Mucosa of descending colon (tissue), 3 donors: ENCODE results near the gene AFDN. TPM values are rescaled to one million over a fixed set of nuclear protein-coding genes. Genes with fewer than 3 reads are reported as not detected.

Source experiments
- ATAC-seq: fragments of 200-7000 bp; cut with Tn5 transposase; one replicate; pipeline ENCODE4 v1.9.1; 2020; ENCODE audit warnings: mild to moderate bottlenecking, moderate library complexity
- DNase-seq, 3 donors: peaks; one replicate each; pipeline ENCODE4 v3.0.0-alpha.2; 2020
- H3K36me3 ChIP-seq: fragments of 200-600 bp; one replicate; pipeline ENCODE4 v1.8.0; 2021; ENCODE audit warnings: low read depth, mild to moderate bottlenecking
- H3K4me1 ChIP-seq: fragments of 200-600 bp; one replicate; pipeline ENCODE4 v1.8.0; 2021; ENCODE audit warnings: low read depth, mild to moderate bottlenecking
- H3K4me3 ChIP-seq: fragments of 200-600 bp; one replicate; pipeline ENCODE4 v1.8.0; 2021; ENCODE audit warnings: mild to moderate bottlenecking
- H3K9me3 ChIP-seq: fragments of 200-600 bp; one replicate; pipeline ENCODE4 v1.8.0; 2021; ENCODE audit warnings: mild to moderate bottlenecking
- intact Hi-C, 2 donors: fragments of 100-400 bp; cut with DNase I in 1 of 2; cut with micrococcal nuclease in 1 of 2; formaldehyde crosslinking; loops; one replicate each; pipeline versions ENCODE4 v1.11.0 to v1.11.1; 2022; cut with DNase I, micrococcal nuclease
- total RNA-seq, 3 donors: library from RNA; stranded (reverse); fragmentation: NEBNext Ultra II Directional in 2 of 3; extraction: Animal tissue kit (Norgen Biotek cat#: 25700) in 2 of 3; gene quantifications; one replicate each; pipeline versions ENCODE4 v1.2.1 to v1.2.4, GENCODE V29; 2021 to 2023
- TF ChIP-seq, protein P1 (sequence below): fragments of 200-600 bp; IDR thresholded peaks from one replicate; pipeline ENCODE4 v1.8.0; 2022; ENCODE audit warnings: antibody characterized with exemption, mild to moderate bottlenecking
- donor health status: DM: no; HTN: no; CAD: no; lungs with moderate emphysema.
- donor health status: DM: no; HTN: no; CAD: no.
- donor health status: DM: no; HTN: yes; CAD: no.

AFDN gene
- total RNA-seq, 3 donors from 2014 or later = 168 to 231 (median 208) TPM

GRCh38 chr6:167840526-167841179 is 13.9 kb downstream of the AFDN start:
- ATAC-seq (peak; percentile 55), DNase-seq (no peak)
- H3K4me3 ChIP-seq = no peak overlapping the region
- H3K36me3 ChIP-seq = no peaks in the 10 kb centered on the region
- no peaks in the 10 kb centered on the region for H3K9me3 ChIP-seq
- H3K4me1 ChIP-seq = peaks cover 10% of the 10 kb centered on the region
- TF ChIP-seq, protein P1, sequence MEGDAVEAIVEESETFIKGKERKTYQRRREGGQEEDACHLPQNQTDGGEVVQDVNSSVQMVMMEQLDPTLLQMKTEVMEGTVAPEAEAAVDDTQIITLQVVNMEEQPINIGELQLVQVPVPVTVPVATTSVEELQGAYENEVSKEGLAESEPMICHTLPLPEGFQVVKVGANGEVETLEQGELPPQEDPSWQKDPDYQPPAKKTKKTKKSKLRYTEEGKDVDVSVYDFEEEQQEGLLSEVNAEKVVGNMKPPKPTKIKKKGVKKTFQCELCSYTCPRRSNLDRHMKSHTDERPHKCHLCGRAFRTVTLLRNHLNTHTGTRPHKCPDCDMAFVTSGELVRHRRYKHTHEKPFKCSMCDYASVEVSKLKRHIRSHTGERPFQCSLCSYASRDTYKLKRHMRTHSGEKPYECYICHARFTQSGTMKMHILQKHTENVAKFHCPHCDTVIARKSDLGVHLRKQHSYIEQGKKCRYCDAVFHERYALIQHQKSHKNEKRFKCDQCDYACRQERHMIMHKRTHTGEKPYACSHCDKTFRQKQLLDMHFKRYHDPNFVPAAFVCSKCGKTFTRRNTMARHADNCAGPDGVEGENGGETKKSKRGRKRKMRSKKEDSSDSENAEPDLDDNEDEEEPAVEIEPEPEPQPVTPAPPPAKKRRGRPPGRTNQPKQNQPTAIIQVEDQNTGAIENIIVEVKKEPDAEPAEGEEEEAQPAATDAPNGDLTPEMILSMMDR = no peak
- intact Hi-C loops = no loop called here

DNA sequence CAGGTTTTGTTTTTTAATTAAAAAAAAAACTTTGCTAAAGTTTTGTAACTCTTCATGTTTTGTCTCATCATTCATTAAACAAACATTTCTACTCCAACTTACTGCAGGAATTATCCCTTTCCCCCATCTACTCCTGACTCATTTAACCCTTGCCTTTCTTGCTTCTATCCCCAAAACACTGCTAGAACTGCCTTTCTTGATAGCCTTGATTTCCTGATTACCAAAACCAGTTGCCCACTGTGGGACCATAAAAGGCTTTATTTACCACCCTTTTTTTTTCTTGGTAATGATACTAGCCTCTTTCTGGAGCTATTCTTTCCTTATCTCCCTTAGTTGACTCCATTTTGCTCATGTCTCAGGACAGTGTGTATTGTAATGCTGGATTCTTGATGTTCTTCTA is 15.3 kb downstream of the AFDN start:
- TF ChIP-seq, protein P1 = no peak
- Histone ChIP-seq H3K4me3 (no peak overlapping the region), H3K36me3 (no peaks in the 10 kb centered on the region), H3K4me1 (peaks cover 10% of the 10 kb centered on the region), H3K9me3 (no peaks in the 10 kb centered on the region)
- ATAC-seq = no peak
- intact Hi-C loops = no loop called here
- DNase-seq = no peak

DNA sequence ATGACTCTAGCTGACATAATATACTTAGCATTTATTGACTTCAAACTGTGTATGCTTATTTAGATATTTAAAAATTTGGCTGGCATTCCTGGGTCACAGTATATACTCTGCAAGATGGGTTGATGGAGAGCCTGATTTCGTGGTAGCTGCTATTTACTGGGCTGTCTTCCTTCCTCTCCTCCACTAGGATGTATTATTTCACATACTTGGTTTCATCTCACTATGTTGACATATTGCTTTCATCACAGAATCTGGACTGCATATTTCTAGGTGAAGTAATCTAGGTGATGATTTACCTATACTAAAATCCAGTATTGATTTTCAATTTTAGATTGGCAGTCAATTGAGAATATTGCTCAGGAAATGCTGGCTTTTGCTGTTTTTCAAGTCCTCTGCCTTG is 15.7 kb downstream of the AFDN start:
- TF ChIP-seq, protein P1 = no peak
- ATAC-seq (no peak), DNase-seq (no peak)
- H3K9me3 ChIP-seq = no peaks in the 10 kb centered on the region
- H3K36me3 ChIP-seq = no peaks in the 10 kb centered on the region
- intact Hi-C loops = no loop called here
- peaks cover 10% of the 10 kb centered on the region for H3K4me1 ChIP-seq
- H3K4me3 ChIP-seq = no peak overlapping the region

- TF ChIP-seq, protein P1 = no peak
- H3K4me1 ChIP-seq = peaks cover 13% of the 10 kb centered on the region
- intact Hi-C loops = no loop called here
- DNase-seq (no peak), ATAC-seq (no peak)
- no peak overlapping the region for H3K4me3 ChIP-seq
- no peaks in the 10 kb centered on the region for H3K9me3 ChIP-seq
- no peaks in the 10 kb centered on the region for H3K36me3 ChIP-seq
These were observed 16.3 kb downstream of the AFDN start for GRCh38 chr6:167843023-167843422.

DNA sequence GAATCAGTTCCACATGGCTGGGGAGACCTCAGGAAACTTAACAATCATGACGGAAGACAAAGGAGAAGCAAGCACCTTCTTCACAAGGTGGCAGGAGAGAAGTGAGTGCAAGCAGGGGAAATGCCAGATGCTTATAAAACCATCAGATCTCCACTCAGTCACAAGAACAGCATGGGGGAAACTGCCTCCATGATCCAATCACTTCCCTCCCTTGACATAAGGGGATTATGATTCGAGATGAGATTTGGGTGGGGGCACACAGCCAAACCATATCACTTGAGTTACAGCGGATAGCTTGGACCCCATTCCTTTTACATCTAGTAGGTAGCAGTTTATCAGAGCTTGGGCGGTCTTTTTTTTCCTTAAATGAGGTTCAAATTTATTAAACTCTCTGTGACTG is 19.1 kb downstream of the AFDN start:
- Histone ChIP-seq H3K4me1 (peaks cover 9% of the 10 kb centered on the region), H3K4me3 (no peak overlapping the region), H3K9me3 (no peaks in the 10 kb centered on the region), H3K36me3 (no peaks in the 10 kb centered on the region)
- ATAC-seq (no peak), DNase-seq (no peak)
- intact Hi-C loops = no loop called here
- TF ChIP-seq, protein P1 = no peak
